Upper lobe of right lung (tissue), 1 donor: ENCODE measurements around the gene UPK1B. TPM values are rescaled to one million over a fixed set of nuclear protein-coding genes. Genes with fewer than 3 reads are reported as not detected.

Experiments used
- ATAC-seq: fragments of 200-7000 bp; cut with Tn5 transposase; one replicate; pipeline ENCODE4 v1.9.1; 2020; ENCODE audit warnings: mild to moderate bottlenecking, moderate library complexity
- DNase-seq: peaks from one replicate; pipeline ENCODE4 v3.0.0-alpha.2; 2020
- H3K27ac ChIP-seq: fragments of 200-600 bp; one replicate; pipeline ENCODE4 v1.8.0; 2022
- H3K27me3 ChIP-seq: fragments of 200-600 bp; one replicate; pipeline ENCODE4 v1.8.0; 2022; ENCODE audit warnings: mild to moderate bottlenecking
- H3K36me3 ChIP-seq: fragments of 200-600 bp; one replicate; pipeline ENCODE4 v1.8.0; 2022
- H3K4me1 ChIP-seq: fragments of 200-600 bp; one replicate; pipeline ENCODE4 v1.8.0; 2022
- H3K4me3 ChIP-seq: fragments of 200-600 bp; one replicate; pipeline ENCODE4 v1.8.0; 2022; ENCODE audit warnings: mild to moderate bottlenecking
- H3K9me3 ChIP-seq: fragments of 200-600 bp; one replicate; pipeline ENCODE4 v1.8.0; 2022
- intact Hi-C: fragments of 100-400 bp; cut with DNase I; formaldehyde crosslinking; loops from one replicate; pipeline ENCODE4 v1.11.0; 2022
- total RNA-seq: library from RNA; stranded (reverse); fragmentation: NEBNext Ultra II Directional; extraction: Animal tissue kit (Norgen Biotek cat#: 25700); gene quantifications from one replicate; pipeline ENCODE4 v1.2.1, GENCODE V29; 2021
- TF ChIP-seq, protein P1 (sequence below): fragments of 200-600 bp; IDR thresholded peaks from one replicate; pipeline ENCODE4 v1.8.0; 2022; ENCODE audit warnings: antibody characterized with exemption
- donor health status: DM: no; HTN: yes; CAD: no; lungs with severe emphysema.

Gene UPK1B
- total RNA-seq, 1 donor from 2014 or later = 5.4 TPM

DNA sequence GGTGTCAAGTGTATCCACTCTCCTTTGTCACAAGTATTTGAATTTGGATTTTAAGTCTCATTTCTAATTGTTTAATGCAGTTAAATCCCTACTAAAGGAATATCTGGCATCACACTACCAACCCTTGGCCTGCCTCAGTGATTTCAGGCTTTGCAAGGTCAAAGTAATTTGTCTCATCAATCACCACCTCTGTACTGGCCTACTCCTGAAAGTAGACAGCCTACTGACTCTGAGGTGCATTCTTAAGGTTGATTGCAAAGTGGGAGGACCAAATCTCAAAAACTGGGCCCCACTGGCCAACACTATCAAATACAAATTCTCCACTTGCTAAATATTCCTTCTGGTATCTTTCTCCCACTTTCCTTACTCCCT, 28.3 kb upstream of the UPK1B start:
- no peaks in the 10 kb centered on the region for H3K27me3 ChIP-seq
- no peak overlapping the region for H3K4me3 ChIP-seq
- ATAC-seq = no peak
- intact Hi-C loops = no loop called here
- TF ChIP-seq, protein P1, sequence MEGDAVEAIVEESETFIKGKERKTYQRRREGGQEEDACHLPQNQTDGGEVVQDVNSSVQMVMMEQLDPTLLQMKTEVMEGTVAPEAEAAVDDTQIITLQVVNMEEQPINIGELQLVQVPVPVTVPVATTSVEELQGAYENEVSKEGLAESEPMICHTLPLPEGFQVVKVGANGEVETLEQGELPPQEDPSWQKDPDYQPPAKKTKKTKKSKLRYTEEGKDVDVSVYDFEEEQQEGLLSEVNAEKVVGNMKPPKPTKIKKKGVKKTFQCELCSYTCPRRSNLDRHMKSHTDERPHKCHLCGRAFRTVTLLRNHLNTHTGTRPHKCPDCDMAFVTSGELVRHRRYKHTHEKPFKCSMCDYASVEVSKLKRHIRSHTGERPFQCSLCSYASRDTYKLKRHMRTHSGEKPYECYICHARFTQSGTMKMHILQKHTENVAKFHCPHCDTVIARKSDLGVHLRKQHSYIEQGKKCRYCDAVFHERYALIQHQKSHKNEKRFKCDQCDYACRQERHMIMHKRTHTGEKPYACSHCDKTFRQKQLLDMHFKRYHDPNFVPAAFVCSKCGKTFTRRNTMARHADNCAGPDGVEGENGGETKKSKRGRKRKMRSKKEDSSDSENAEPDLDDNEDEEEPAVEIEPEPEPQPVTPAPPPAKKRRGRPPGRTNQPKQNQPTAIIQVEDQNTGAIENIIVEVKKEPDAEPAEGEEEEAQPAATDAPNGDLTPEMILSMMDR = no peak
- no peak for DNase-seq
- no peaks in the 10 kb centered on the region for H3K9me3 ChIP-seq
- no peak overlapping the region for H3K27ac ChIP-seq
- no peaks in the 10 kb centered on the region for H3K36me3 ChIP-seq
- H3K4me1 ChIP-seq = no peaks in the 10 kb centered on the region

DNA sequence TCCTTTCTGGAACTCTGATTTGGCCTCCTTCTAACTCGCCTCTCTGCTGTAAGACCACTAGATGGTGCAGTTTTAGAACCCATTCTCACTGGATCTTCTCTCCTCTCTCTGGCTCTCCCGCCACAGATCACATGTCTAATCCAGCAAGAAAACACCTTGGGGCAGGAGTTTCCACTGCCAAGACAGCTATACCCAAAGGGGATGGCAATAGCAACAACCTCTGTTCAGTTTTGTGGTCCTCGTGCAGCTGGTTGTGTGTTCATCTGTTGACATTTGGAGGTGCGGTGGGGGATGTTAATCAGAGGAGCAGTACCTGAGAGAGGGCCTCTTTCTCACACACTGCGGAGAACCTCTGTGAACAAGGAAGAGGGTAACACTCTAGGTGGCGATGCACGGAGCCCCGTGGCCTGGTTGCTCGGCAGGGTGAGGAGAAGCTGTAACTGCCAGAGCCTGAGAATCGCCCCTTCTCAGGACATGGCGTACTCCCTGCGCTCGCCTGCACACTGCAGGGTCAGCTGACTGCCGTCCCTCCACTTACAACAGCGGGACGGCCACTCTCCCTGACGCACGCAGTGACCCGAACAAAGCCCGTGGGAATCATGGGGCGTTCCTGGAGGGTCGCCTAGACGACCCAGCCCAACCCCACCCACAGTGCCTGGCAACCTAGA, 27.8 kb upstream of the UPK1B start, which contains the start of gene TEX55:
TEX55 (plus strand) TSS at position 666 of the 668 bp plus-strand sequence. CDS start 25 bp downstream, outside the sequence.
- no peaks in the 10 kb centered on the region for H3K36me3 ChIP-seq

DNA sequence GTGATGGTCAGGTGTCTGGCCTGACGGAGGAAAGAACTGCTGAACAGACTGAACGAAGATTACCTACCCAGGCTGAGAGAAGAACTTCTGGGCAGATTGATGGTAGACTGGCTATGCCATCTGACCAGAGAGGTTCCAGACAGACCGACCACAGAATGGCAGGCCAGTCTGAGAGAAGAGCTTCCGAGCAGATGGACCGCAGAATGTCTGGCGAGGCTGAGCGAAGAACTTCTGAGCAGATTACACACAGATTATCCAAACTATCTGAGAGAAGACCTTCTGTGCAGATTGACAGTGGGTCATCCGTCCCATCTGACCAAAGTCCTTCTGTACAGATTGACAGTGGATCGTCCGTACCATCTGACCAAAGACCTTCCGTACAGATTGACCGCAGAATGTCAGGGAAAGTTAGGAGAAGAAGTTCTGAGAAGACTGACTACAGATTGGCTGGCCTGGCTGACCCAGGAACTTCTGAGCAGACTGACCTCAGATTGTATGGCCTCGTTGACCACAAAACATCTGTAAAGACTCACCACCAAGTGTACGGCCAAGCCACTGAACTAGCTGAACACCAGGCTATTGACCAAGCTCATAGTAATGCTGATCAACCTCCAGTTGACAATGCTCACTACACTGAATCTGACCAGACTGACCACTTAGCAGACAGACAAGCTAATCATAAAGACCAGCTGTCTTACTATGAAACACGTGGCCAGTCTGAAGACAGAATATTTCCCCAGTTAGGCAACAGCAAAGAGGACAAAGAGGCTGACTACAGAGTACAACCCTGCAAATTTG, 26.6 kb upstream of the UPK1B start:
- Histone ChIP-seq H3K36me3 (no peaks in the 10 kb centered on the region), H3K27ac (no peak overlapping the region), H3K4me3 (no peak overlapping the region), H3K27me3 (no peaks in the 10 kb centered on the region), H3K4me1 (no peaks in the 10 kb centered on the region), H3K9me3 (no peaks in the 10 kb centered on the region)
- intact Hi-C loops = no loop called here
- ATAC-seq (peak; percentile 20), DNase-seq (no peak)
- TF ChIP-seq, protein P1 = no peak

More for the DNA sequence above, 27.8 kb upstream of the UPK1B start, which contains the start of gene TEX55:
- TF ChIP-seq, protein P1 = peak; percentile 50
- Histone ChIP-seq H3K4me1 (no peaks in the 10 kb centered on the region), H3K27ac (no peak within 1 kb of the TSS), H3K27me3 (no peaks in the 10 kb centered on the region), H3K4me3 (no peak within 1 kb of the TSS), H3K9me3 (no peaks in the 10 kb centered on the region)
- DNase-seq (peak; percentile 60), ATAC-seq (peak; percentile 83)
- intact Hi-C loops = no loop called here

DNA sequence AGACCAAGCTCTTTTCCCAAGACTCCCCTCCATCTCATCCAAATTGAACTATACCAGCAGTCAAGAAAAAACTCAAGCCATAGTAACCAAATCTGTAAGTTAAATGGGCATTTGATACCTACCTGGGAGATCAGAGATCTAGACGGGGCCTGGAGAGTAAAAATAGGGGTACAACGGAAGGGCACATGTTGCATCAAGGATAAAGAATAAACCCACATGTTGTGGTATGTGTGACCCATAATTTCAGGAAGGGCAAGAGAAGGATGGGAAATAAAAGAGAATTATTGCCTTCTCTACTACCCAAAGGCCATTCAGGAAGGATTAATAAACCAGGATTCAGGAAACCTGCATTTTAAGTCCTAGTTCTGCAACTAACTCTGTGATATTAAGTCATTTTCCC, 25.9 kb upstream of the UPK1B start:
- ATAC-seq = no peak
- Histone ChIP-seq H3K27me3 (no peaks in the 10 kb centered on the region), H3K36me3 (no peaks in the 10 kb centered on the region), H3K9me3 (no peaks in the 10 kb centered on the region), H3K4me3 (no peak overlapping the region), H3K4me1 (no peaks in the 10 kb centered on the region), H3K27ac (no peak overlapping the region)
- TF ChIP-seq, protein P1 = no peak
- intact Hi-C loops = no loop called here
- no peak for DNase-seq

DNA sequence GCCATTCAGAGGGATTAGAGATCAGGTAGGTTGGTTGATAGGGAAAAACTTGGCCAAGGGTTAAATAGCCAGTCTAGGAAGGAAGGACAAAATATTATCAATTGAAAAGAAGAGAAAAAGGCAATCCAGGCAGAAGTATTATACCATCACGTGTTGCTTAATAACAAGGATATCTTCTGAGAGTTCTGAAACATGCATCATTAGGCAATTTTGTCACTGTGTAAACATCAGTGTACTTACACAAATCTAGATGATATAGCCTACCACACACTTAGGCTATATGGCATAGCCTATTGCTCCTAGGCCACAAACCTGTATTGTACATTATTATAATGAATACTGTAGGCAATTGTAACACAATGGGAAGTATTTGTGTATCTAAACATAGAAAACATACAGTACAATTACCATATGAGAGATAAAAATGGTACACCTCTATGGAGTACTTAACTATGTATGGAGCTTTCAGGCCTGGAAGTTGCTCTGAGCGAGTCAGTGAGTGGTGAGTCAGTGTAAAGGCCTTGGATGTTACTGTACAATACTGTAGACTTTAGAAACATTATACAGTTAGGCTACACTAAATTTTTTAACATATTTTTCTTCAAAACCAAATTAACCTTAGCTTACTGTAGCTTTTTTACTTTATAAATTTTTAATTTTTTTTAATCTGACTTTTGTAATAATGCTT, 24.8 kb upstream of the UPK1B start:
- Histone ChIP-seq H3K27me3 (no peaks in the 10 kb centered on the region), H3K4me3 (no peak overlapping the region), H3K36me3 (no peaks in the 10 kb centered on the region), H3K9me3 (no peaks in the 10 kb centered on the region), H3K4me1 (no peaks in the 10 kb centered on the region), H3K27ac (no peak overlapping the region)
- DNase-seq (no peak), ATAC-seq (no peak)
- intact Hi-C loops = no loop called here
- TF ChIP-seq, protein P1 = no peak
